GM18870 (cell line): ENCODE measurements around the gene MAPKAP1.
A peak's percentile ranks its signal among the peaks of the same experiment; 100 is the strongest.

Experiments
- ATAC-seq: cut with Tn5 transposase; IDR thresholded peaks from one replicate; pipeline ENCODE4 v1.9.1; 2021; ENCODE audit warnings: moderate library complexity; ENCODE audit not compliant: unreplicated experiment

The MAPKAP1 gene

GRCh38 chr9:125646217-125646616 is 60.8 kb downstream of the MAPKAP1 start:
- ATAC-seq = peak; percentile 14

- no peak for ATAC-seq
These were observed 62.0 kb downstream of the MAPKAP1 start for GRCh38 chr9:125644819-125645507.

- no peak for ATAC-seq
These were observed 64.7 kb downstream of the MAPKAP1 start for GRCh38 chr9:125642311-125642710.

- no peak for ATAC-seq
These were observed 68.0 kb downstream of the MAPKAP1 start for GRCh38 chr9:125639057-125639456.

GRCh38 chr9:125638239-125639045 is 68.6 kb downstream of the MAPKAP1 start:
- no peak for ATAC-seq

- ATAC-seq = no peak
These were observed 69.8 kb downstream of the MAPKAP1 start for GRCh38 chr9:125637241-125637640.

GRCh38 chr9:125635888-125636287 is 71.1 kb downstream of the MAPKAP1 start:
- no peak for ATAC-seq

- ATAC-seq = no peak
These were observed 72.8 kb downstream of the MAPKAP1 start for GRCh38 chr9:125634040-125634717.

GRCh38 chr9:125633116-125633745 is 73.8 kb downstream of the MAPKAP1 start:
- no peak for ATAC-seq

- peak; percentile 58 for ATAC-seq
These were observed 74.5 kb downstream of the MAPKAP1 start for GRCh38 chr9:125632321-125633115.

- no peak for ATAC-seq
These were observed 75.5 kb downstream of the MAPKAP1 start for GRCh38 chr9:125631391-125632085.

- ATAC-seq = no peak
These were observed 76.6 kb downstream of the MAPKAP1 start for GRCh38 chr9:125630436-125630835.

GRCh38 chr9:125629446-125629845 is 77.6 kb downstream of the MAPKAP1 start:
- ATAC-seq = no peak

- ATAC-seq = no peak
These were observed 80.8 kb downstream of the MAPKAP1 start for GRCh38 chr9:125626187-125626586.

GRCh38 chr9:125621170-125621569 is 85.8 kb downstream of the MAPKAP1 start:
- ATAC-seq = no peak

- ATAC-seq = no peak
These were observed 86.8 kb downstream of the MAPKAP1 start for GRCh38 chr9:125620216-125620615.

- ATAC-seq = no peak
These were observed 89.9 kb downstream of the MAPKAP1 start for GRCh38 chr9:125617087-125617486.

- ATAC-seq = no peak
These were observed 93.9 kb downstream of the MAPKAP1 start for GRCh38 chr9:125613141-125613540.

GRCh38 chr9:125612616-125613015 is 94.4 kb downstream of the MAPKAP1 start:
- ATAC-seq = no peak
